Activated B cell treated with CpG ODN at 0.5 μM for 24 hours (primary cell): ENCODE measurements around the gene PTCD3. TPM values are rescaled to one million over a fixed set of nuclear protein-coding genes. Genes with fewer than 3 reads are reported as not detected.
A peak's percentile ranks its signal among the peaks of the same experiment; 100 is the strongest.

Experiments
- ATAC-seq: fragments of 200-7000 bp; cut with Tn5 transposase; one replicate; pipeline ENCODE4 v1.10.0; 2021; ENCODE audit warnings: low read depth, mild to moderate bottlenecking, moderate library complexity
- CTCF ChIA-PET: fragments of 350-600 bp; sonication (Branson Sonifier 250); formaldehyde crosslinking; loops from one replicate; lab custom pipeline; 2021; ENCODE audit warnings: antibody characterized with exemption; lab: Charles Lee
- POLR2A ChIA-PET: fragments of 350-600 bp; sonication (Branson Sonifier 250); formaldehyde crosslinking; loops from one replicate; lab custom pipeline; 2021; ENCODE audit warnings: antibody characterized with exemption; lab: Charles Lee
- DNase-seq: peaks from one replicate; pipeline ENCODE4 v3.0.0; 2022
- H3K27ac Mint-ChIP-seq: one replicate; pipeline ENCODE4 v1.8.0; 2020; ENCODE audit warnings: mixed read lengths
- H3K27me3 Mint-ChIP-seq: one replicate; pipeline ENCODE4 v1.8.0; 2021; ENCODE audit warnings: mixed read lengths
- H3K36me3 Mint-ChIP-seq: one replicate; pipeline ENCODE4 v1.8.0; 2021; ENCODE audit warnings: low read depth, mixed read lengths
- H3K4me1 Mint-ChIP-seq: one replicate; pipeline ENCODE4 v1.8.0; 2021; ENCODE audit warnings: mixed read lengths
- H3K4me3 Mint-ChIP-seq: one replicate; pipeline ENCODE4 v1.8.0; 2020; ENCODE audit warnings: mild to moderate bottlenecking, mixed read lengths
- H3K9me3 Mint-ChIP-seq: one replicate; pipeline ENCODE4 v1.8.0; 2020; ENCODE audit warnings: mixed read lengths
- intact Hi-C: fragments of 100-400 bp; cut with micrococcal nuclease; formaldehyde crosslinking; loops from one replicate; pipeline ENCODE4 v1.15.1; 2024
- total RNA-seq: library from RNA; stranded (reverse); gene quantifications from 2 replicates; pipeline ENCODE4 v1.2.3, GENCODE V29; 2022
- TF ChIP-seq, protein P1 (sequence below): fragments of 200-600 bp; IDR thresholded peaks from one replicate; pipeline ENCODE4 v1.8.0; 2022; ENCODE audit warnings: antibody characterized with exemption, mild to moderate bottlenecking

The PTCD3 gene
- total RNA-seq, 1 donor from 2014 or later = 148 TPM

DNA sequence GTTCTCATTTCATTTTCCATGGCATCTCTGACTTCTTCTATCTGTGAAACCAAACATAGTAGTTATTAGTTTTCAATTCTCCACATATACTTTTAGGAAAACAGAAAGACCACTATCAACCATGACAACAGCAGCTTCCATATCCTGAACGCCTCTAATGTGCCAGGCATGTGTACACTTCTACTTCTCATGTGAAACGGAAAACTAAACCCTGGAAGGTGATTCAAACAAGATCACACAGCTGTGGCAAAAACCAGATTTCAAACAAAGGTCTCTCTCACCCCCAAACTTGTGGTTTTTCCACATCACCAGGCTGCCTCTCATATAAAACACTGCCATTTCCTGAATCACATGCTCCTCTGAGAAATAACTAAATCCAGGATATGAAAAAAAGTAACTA lies 41.8 kb downstream of the PTCD3 start:
- no peak for DNase-seq
- TF ChIP-seq, protein P1, sequence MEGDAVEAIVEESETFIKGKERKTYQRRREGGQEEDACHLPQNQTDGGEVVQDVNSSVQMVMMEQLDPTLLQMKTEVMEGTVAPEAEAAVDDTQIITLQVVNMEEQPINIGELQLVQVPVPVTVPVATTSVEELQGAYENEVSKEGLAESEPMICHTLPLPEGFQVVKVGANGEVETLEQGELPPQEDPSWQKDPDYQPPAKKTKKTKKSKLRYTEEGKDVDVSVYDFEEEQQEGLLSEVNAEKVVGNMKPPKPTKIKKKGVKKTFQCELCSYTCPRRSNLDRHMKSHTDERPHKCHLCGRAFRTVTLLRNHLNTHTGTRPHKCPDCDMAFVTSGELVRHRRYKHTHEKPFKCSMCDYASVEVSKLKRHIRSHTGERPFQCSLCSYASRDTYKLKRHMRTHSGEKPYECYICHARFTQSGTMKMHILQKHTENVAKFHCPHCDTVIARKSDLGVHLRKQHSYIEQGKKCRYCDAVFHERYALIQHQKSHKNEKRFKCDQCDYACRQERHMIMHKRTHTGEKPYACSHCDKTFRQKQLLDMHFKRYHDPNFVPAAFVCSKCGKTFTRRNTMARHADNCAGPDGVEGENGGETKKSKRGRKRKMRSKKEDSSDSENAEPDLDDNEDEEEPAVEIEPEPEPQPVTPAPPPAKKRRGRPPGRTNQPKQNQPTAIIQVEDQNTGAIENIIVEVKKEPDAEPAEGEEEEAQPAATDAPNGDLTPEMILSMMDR = no peak
- H3K4me1 Mint-ChIP-seq = peaks cover 3% of the 10 kb centered on the region
- ChIA-PET POLR2A (no interaction called here), CTCF (no interaction called here)
- H3K27me3 Mint-ChIP-seq = no peaks in the 10 kb centered on the region
- H3K9me3 Mint-ChIP-seq = no peaks in the 10 kb centered on the region
- ATAC-seq = no peak
- intact Hi-C loops = no loop called here
- peak overlapping the region; percentile 51 for H3K27ac Mint-ChIP-seq
- peaks cover 86% of the 10 kb centered on the region for H3K36me3 Mint-ChIP-seq
- H3K4me3 Mint-ChIP-seq = no peak overlapping the region

DNA sequence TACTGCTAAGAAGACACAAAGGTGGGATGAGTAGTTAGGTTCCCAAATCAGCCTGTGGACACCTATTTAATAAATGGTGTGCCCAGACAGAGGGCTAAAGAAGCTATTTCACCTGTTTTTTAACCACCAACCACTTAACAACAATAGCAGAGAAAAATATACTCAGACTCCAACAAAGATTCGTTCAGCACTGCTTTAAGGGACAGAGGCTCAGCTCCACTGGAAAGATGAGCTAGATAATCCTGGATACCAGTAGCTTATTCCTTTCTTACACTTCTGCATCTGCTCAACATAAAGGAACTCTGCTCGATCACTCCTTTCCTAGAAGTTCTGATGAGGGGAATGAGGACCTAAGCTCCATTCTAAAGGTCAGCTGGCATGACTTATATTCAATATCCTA lies 44.5 kb downstream of the PTCD3 start:
- no peaks in the 10 kb centered on the region for H3K9me3 Mint-ChIP-seq
- H3K27me3 Mint-ChIP-seq = no peaks in the 10 kb centered on the region
- no peak overlapping the region for H3K27ac Mint-ChIP-seq
- H3K36me3 Mint-ChIP-seq = peaks cover 79% of the 10 kb centered on the region
- TF ChIP-seq, protein P1 = no peak
- peaks cover 3% of the 10 kb centered on the region for H3K4me1 Mint-ChIP-seq
- CTCF ChIA-PET = no interaction called here
- H3K4me3 Mint-ChIP-seq = no peak overlapping the region
- POLR2A ChIA-PET = interaction anchor here (0.7 to 1.2 kb wide), 2 partner anchors 13 to 35 kb away, joined by 3 read pairs; no protein-coding TSS in a partner anchor
- no peak for ATAC-seq
- intact Hi-C loops = no loop called here
- no peak for DNase-seq

DNA sequence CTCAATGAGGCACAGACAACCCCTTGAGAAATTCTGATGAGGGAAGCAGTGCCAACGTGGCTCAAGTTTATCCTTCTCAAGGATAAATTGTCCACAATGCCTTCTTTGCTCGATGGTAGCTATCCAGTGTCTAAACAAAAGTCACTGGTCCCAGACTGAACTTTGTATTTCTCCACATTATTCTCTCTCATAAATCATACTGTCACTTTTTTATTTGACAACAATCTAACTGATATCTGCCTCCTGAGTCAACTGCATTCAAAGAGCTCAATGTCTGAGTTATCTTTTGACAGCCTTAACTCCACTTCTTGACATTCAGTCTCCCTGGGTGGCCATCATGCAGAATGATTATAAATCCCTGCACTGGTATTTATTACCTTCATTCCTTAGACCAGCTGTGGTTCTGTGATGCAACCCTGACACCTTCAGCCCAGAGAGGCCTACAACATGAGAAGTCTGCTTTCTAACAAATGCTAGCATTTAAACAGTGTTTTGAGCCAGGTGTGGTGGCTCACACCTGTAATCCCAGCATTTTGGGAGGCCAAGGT lies 51.0 kb downstream of the PTCD3 start:
- ChIA-PET POLR2A (interaction anchor here (0.7 kb wide), 1 partner anchor 12 kb away, joined by 4 read pairs; no protein-coding TSS in a partner anchor), CTCF (no interaction called here)
- ATAC-seq (no peak), DNase-seq (no peak)
- Mint-ChIP-seq H3K27me3 (no peaks in the 10 kb centered on the region), H3K27ac (no peak overlapping the region), H3K36me3 (peaks cover 73% of the 10 kb centered on the region), H3K9me3 (no peaks in the 10 kb centered on the region), H3K4me3 (no peak overlapping the region), H3K4me1 (no peaks in the 10 kb centered on the region)
- intact Hi-C loops = no loop called here
- TF ChIP-seq, protein P1 = no peak

DNA sequence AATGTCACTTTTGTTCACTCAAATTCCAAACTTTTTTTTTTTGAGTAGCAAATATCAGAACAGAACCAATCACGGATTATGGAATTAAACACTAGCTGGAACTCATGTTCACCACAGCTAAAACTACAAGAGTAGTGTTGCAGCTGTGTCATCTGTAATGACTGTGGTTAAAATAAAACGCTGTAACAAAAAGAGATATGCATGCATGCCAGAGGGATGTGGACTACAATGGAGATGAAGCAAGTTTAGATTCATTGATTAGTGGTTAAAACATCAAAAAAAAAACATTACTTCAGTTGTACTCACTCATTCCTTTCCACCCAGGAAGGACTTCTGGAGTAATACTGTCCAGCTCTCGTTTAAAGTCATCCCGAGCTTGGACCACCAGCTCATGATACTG lies 52.3 kb downstream of the PTCD3 start:
- no peak overlapping the region for H3K4me3 Mint-ChIP-seq
- H3K27me3 Mint-ChIP-seq = no peaks in the 10 kb centered on the region
- POLR2A ChIA-PET = interaction anchor here (0.9 kb wide), 1 partner anchor 12 kb away, joined by 4 read pairs; no protein-coding TSS in a partner anchor
- CTCF ChIA-PET = no interaction called here
- H3K4me1 Mint-ChIP-seq = no peaks in the 10 kb centered on the region
- intact Hi-C loops = no loop called here
- ATAC-seq (no peak), DNase-seq (no peak)
- H3K36me3 Mint-ChIP-seq = peaks cover 75% of the 10 kb centered on the region
- TF ChIP-seq, protein P1 = no peak
- H3K9me3 Mint-ChIP-seq = no peaks in the 10 kb centered on the region
- H3K27ac Mint-ChIP-seq = no peak overlapping the region

DNA sequence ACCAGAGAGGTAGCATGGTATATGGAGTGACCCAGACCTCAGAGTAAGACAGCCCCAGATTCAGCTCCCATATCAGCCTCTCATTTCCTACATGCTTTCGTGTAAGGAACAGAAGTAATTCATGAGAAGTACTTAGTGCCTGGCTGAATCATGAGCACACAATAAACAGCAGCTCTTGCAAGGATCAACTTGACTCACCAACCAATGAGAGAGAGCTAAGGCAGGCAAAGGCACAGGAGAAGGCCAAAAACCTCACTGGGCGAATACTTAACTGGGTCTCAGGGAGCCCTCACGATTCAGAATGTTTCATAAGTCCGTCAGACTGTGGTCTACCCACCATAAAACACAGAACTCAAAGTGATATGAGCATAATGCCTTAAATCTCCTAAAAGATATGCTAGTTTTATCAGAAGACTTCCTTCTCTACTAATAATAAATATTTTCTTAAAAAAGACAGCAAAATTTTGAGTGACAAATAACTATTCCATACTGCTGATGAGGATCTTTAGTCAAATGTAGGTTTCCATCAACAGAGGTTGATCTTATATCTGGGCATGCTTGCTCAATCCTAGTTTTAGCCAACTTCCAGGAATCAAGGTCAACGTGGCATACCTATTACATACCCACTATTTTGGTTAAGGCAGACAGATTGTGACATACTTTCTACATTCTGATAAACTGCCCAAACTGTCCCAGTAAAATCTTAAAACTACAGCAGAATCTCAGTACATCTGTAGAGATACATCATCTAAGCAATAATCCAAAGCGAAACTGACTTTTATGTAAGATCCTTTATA lies 54.3 kb downstream of the PTCD3 start:
- H3K36me3 Mint-ChIP-seq = peaks cover 75% of the 10 kb centered on the region
- DNase-seq (no peak), ATAC-seq (no peak)
- no peaks in the 10 kb centered on the region for H3K27me3 Mint-ChIP-seq
- ChIA-PET CTCF (interaction anchor here (0.7 kb wide), 1 partner anchor 491 kb away, joined by 3 read pairs; no protein-coding TSS in a partner anchor), POLR2A (no interaction called here)
- H3K4me1 Mint-ChIP-seq = no peaks in the 10 kb centered on the region
- H3K4me3 Mint-ChIP-seq = no peak overlapping the region
- intact Hi-C loops = no loop called here
- H3K27ac Mint-ChIP-seq = no peak overlapping the region
- TF ChIP-seq, protein P1 = no peak
- H3K9me3 Mint-ChIP-seq = no peaks in the 10 kb centered on the region
